HepG2 (cell line): ENCODE results near the gene CTCF. TPM values are rescaled to one million over a fixed set of nuclear protein-coding genes. Genes with fewer than 3 reads are reported as not detected.

Experiments used
- ARNT2 ChIP-seq: sonication (generic); formaldehyde crosslinking; IDR thresholded peaks from 2 replicates; pipeline ENCODE4 v1.8.0; 2022; ENCODE audit warnings: mild to moderate bottlenecking, low read depth, missing genetic modification reagents, moderate library complexity
- CAMTA2 ChIP-seq: sonication (generic); formaldehyde crosslinking; IDR thresholded peaks from 2 replicates; pipeline ENCODE4 v1.4.0; 2020; ENCODE audit warnings: mild to moderate bottlenecking, missing genetic modification reagents, borderline replicate concordance
- ETV5 ChIP-seq: IDR thresholded peaks from 2 replicates; pipeline ENCODE4 v1.6.1; 2018; ENCODE audit warnings: missing biosample characterization, missing genetic modification reagents, inconsistent platforms, borderline replicate concordance
- HNF4A ChIP-seq: sonication (generic); formaldehyde crosslinking; IDR thresholded peaks from 2 replicates; pipeline ENCODE4 v1.4.0; 2020; ENCODE audit warnings: missing genetic modification reagents
- HNRNPK ChIP-seq: fragments of 200-400 bp; formaldehyde crosslinking; IDR thresholded peaks from 2 replicates; pipeline ENCODE4 v1.6.1; 2018; ENCODE audit warnings: low read length, low read depth, moderate library complexity, mild to moderate bottlenecking; ENCODE audit not compliant: poor library complexity, severe bottlenecking
- HOXA3 ChIP-seq: sonication (generic); formaldehyde crosslinking; IDR thresholded peaks from 2 replicates; pipeline ENCODE4 v1.5.0; 2020; ENCODE audit warnings: missing genetic modification reagents
- MED1 ChIP-seq: sonication (generic); formaldehyde crosslinking; IDR thresholded peaks from 2 replicates; pipeline ENCODE4 v1.4.0; 2020; ENCODE audit warnings: missing genetic modification reagents
- MYC ChIP-seq: sonication (generic); formaldehyde crosslinking; IDR thresholded peaks from 2 replicates; pipeline ENCODE4 v1.9.0; 2021; ENCODE audit warnings: missing genetic modification reagents, borderline replicate concordance
- POLR2A ChIP-seq, 2 experiments: IDR thresholded peaks; 2 replicates each; pipeline ENCODE4 v1.6.1; 2011; ENCODE audit warnings: low read depth in 2 of 2, low read length in 2 of 2, mild to moderate bottlenecking in 1 of 2, moderate library complexity in 1 of 2; ENCODE audit not compliant: insufficient read depth in 1 of 2
- POLR2G ChIP-seq: fragments of 200-400 bp; formaldehyde crosslinking; IDR thresholded peaks from 2 replicates; pipeline ENCODE4 v1.6.1; 2018; ENCODE audit warnings: mild to moderate bottlenecking, low read depth, low read length, moderate library complexity
- PPARG ChIP-seq: conservative IDR thresholded peaks from 2 replicates; pipeline ENCODE4 v1.6.1; 2016; ENCODE audit warnings: missing biosample characterization, missing genetic modification reagents
- SALL2 ChIP-seq: sonication (generic); formaldehyde crosslinking; IDR thresholded peaks from 2 replicates; pipeline ENCODE4 v1.8.1; 2023; ENCODE audit warnings: mild to moderate bottlenecking, missing genetic modification reagents, inconsistent platforms
- TFDP1 ChIP-seq: IDR thresholded peaks from 2 replicates; pipeline ENCODE4 v1.6.1; 2016; ENCODE audit warnings: missing compliant biosample characterization, missing genetic modification reagents, borderline replicate concordance
- UBTF ChIP-seq: sonication (generic); formaldehyde crosslinking; IDR thresholded peaks from 2 replicates; pipeline ENCODE4 v1.4.0; 2020; ENCODE audit warnings: mild to moderate bottlenecking, missing genetic modification reagents
- WIZ ChIP-seq: sonication (generic); formaldehyde crosslinking; IDR thresholded peaks from 2 replicates; pipeline ENCODE4 v1.5.1; 2020; ENCODE audit warnings: mild to moderate bottlenecking, missing genetic modification reagents
- ZNF160 ChIP-seq: sonication (generic); formaldehyde crosslinking; IDR thresholded peaks from 2 replicates; pipeline ENCODE4 v1.8.0; 2022; ENCODE audit warnings: mild to moderate bottlenecking, inconsistent platforms, missing genetic modification reagents
- ZNF552 ChIP-seq: sonication (generic); formaldehyde crosslinking; IDR thresholded peaks from 2 replicates; pipeline ENCODE4 v1.9.0; 2022; ENCODE audit warnings: missing genetic modification reagents, mild to moderate bottlenecking, borderline replicate concordance
- ZNF564 ChIP-seq: sonication (generic); formaldehyde crosslinking; IDR thresholded peaks from 2 replicates; pipeline ENCODE4 v1.8.1; 2023; ENCODE audit warnings: mild to moderate bottlenecking, missing genetic modification reagents
- polyA plus RNA-seq, 8 experiments: library from polyadenylated mRNA; depleted of rRNA in 3 of 8; stranded (reverse) in 7 of 8; unstranded in 1 of 8; fragments of >200 nt; fragmentation: Illumina TruSeq in 4 of 8; extraction: Trizol in 4 of 8; gene quantifications; 2 replicates each; pipeline versions ENCODE4 v1.2.1 to v1.2.3, GENCODE V29; 2011 to 2016; ENCODE audit warnings: low read depth in 4 of 8, missing spikeins in 1 of 8, mixed read lengths in 1 of 8; ENCODE audit not compliant: insufficient read depth in 1 of 8
- total RNA-seq, 5 experiments: library from RNA; depleted of rRNA; stranded (reverse); fragments of >200 nt; fragmentation: Illumina TruSeq; extraction: Trizol; gene quantifications; 2 replicates each; pipeline ENCODE4 v1.2.3, GENCODE V29; 2016; ENCODE audit warnings: low read depth in 1 of 5
- TF ChIP-seq, protein P1 (sequence below): sonication (generic); formaldehyde crosslinking; IDR thresholded peaks from 2 replicates; pipeline ENCODE4 v1.5.0; 2020; ENCODE audit warnings: mild to moderate bottlenecking, missing genetic modification reagents, borderline replicate concordance

Gene CTCF
- total and polyA plus RNA-seq, 2 of the 13 experiments (the other 11 are each of a cell fraction or from before 2014, with no cell fraction given), result 19.5 to 37.5 TPM

DNA sequence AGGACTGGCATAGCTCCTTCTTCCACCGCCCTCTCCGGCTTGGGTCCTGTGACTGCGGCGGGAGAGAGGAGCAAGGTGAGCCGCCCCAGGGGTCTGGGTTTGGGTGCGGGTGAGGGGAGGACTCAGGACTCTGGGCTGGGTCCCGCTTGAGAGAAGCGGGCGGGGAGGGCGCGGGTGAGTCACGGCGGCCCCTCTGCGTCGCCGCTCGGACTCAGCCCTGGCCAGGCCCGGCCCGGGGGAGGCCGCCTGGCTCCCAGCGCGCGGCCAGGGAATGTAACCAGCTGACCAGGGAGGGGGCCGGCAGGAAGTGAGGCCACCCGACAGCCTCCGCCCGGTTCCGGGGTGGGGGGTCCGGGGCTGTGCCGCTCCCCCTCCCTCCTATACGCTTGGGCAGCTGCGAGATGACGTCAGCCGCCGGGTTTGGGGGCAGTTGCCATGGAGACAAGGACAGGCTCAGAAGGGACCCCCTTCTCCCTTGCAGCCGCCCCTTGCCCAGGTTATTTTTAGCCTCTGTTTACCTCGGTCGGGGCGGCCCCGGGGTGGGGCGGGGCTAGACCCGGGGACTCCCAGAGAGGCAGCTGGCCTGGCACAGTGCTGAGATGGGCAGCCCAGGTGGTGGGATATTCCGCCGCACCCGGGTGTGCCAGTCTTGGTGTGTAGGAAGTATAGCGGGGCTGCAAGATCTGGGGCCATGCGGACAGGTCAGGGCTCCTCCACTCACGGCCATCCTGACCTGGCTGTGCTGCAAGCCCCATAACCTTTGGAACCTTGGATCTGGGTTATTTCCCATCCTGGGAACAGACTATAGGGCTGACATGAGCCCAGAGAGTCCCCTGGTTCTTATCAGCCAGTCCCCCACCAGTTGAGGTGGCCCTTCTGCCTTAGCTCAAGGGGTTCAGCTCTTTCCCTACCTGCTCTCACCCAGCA, 32.0 kb upstream of the CTCF start (continued):
- TF ChIP-seq MYC (CRISPR knock-in tag) (peak; percentile 50; the same call in 1 of the 2 replicates), HNF4A (peak; percentile 17; the same call in 1 of the 2 replicates), ZNF160 (CRISPR knock-in tag) (0 out of 2 replicates have a peak, but pooled peaks have one; percentile 47), SALL2 (CRISPR knock-in tag) (peak; percentile 64), ETV5 (CRISPR knock-in tag) (peak; percentile 74; the same call in 1 of the 2 replicates), HNRNPK (peak; percentile 58), MED1 (CRISPR knock-in tag) (peak; percentile 27; the same call in 1 of the 2 replicates), ZNF564 (no peak), POLR2G (peak; percentile 37; the same call in 1 of the 2 replicates), WIZ (CRISPR knock-in tag) (0 out of 2 replicates have a peak, but pooled peaks have one; percentile 13), ARNT2 (CRISPR knock-in tag) (0 out of 2 replicates have a peak, but pooled peaks have one; percentile 21), ZNF552 (CRISPR knock-in tag) (0 out of 2 replicates have a peak, but pooled peaks have one; percentile 15), HOXA3 (CRISPR knock-in tag) (peak; percentile 26; the same call in 1 of the 2 replicates), CAMTA2 (CRISPR knock-in tag) (peak; percentile 64; the same call in 1 of the 2 replicates), TFDP1 (CRISPR knock-in tag) (no peak), POLR2A (IDR thresholded peaks at IDR 0.05; ENCODE audit: insufficient read depth in 1 of 2, low read depth in 2 of 2, low read length in 2 of 2) (0 out of 4 replicates have a peak, but pooled peaks of 1 of the 2 experiments have one; percentile 25), UBTF (CRISPR knock-in tag) (0 out of 2 replicates have a peak, but pooled peaks have one; percentile 18), PPARG (no peak)
- TF ChIP-seq, protein P1, sequence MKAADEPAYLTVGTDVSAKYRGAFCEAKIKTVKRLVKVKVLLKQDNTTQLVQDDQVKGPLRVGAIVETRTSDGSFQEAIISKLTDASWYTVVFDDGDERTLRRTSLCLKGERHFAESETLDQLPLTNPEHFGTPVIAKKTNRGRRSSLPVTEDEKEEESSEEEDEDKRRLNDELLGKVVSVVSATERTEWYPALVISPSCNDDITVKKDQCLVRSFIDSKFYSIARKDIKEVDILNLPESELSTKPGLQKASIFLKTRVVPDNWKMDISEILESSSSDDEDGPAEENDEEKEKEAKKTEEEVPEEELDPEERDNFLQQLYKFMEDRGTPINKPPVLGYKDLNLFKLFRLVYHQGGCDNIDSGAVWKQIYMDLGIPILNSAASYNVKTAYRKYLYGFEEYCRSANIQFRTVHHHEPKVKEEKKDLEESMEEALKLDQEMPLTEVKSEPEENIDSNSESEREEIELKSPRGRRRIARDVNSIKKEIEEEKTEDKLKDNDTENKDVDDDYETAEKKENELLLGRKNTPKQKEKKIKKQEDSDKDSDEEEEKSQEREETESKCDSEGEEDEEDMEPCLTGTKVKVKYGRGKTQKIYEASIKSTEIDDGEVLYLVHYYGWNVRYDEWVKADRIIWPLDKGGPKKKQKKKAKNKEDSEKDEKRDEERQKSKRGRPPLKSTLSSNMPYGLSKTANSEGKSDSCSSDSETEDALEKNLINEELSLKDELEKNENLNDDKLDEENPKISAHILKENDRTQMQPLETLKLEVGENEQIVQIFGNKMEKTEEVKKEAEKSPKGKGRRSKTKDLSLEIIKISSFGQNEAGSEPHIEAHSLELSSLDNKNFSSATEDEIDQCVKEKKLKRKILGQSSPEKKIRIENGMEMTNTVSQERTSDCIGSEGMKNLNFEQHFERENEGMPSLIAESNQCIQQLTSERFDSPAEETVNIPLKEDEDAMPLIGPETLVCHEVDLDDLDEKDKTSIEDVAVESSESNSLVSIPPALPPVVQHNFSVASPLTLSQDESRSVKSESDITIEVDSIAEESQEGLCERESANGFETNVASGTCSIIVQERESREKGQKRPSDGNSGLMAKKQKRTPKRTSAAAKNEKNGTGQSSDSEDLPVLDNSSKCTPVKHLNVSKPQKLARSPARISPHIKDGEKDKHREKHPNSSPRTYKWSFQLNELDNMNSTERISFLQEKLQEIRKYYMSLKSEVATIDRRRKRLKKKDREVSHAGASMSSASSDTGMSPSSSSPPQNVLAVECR (CRISPR knock-in tag), result peak; percentile 53; the same call in 1 of the 2 replicates
